BE2C (cell line): ENCODE results near the gene HENMT1.
"Not testable (repeated sequence)": the region's sequence is repeated elsewhere in the genome, so short reads cannot be mapped to it uniquely, and the experiment has no call there.

Experiments used
- DNase-seq: peaks from one replicate; pipeline ENCODE4 v3.0.0-alpha.2; 2020
- H3K27me3 ChIP-seq: fragments of 250-450 bp; sonication (Bioruptor Pico); 2 replicates; pipeline ENCODE4 v1.5.1; 2020; ENCODE audit warnings: mild to moderate bottlenecking
- H3K36me3 ChIP-seq: fragments of 250-450 bp; sonication (Bioruptor Pico); 2 replicates; pipeline ENCODE4 v1.5.1; 2020; ENCODE audit warnings: mild to moderate bottlenecking
- H3K4me1 ChIP-seq: fragments of 250-450 bp; sonication (Bioruptor Pico); 2 replicates; pipeline ENCODE4 v1.5.1; 2020
- H3K4me3 ChIP-seq: 2 replicates; pipeline ENCODE4 v1.5.1; 2011; ENCODE audit warnings: low read depth, low read length
- H3K9me3 ChIP-seq: fragments of 250-450 bp; sonication (Bioruptor Pico); 2 replicates; pipeline ENCODE4 v1.5.1; 2020
- TF ChIP-seq, protein P1 (sequence below): IDR thresholded peaks from 2 replicates; pipeline ENCODE4 v1.5.1; 2012; ENCODE audit warnings: mild to moderate bottlenecking, low read depth, low read length

The HENMT1 gene

DNA sequence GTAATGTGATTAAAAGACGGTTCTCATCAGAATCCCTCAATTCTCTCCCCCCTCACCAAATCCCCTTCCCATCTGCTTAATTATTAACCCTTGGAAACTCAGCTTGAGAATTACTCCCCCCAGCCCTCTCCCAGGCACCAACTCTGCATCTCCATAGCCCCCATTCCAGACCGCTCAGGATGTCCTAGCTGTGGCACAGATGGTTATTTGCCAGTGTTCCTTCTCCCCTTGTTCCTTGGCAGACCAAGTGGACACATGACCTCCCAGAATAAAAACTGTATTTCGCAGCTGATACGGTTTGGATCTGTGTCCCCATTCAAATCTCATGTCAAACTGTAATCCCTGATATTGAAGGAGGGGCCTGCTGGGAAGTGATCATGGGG, 14.6 kb downstream of the HENMT1 start:
- Histone ChIP-seq H3K9me3 (no peaks in the 10 kb centered on the region), H3K36me3 (no peaks in the 10 kb centered on the region), H3K27me3 (no peaks in the 10 kb centered on the region), H3K4me1 (no peaks in the 10 kb centered on the region), H3K4me3 (no peak overlapping the region)
- DNase-seq = no peak
- TF ChIP-seq, protein P1, sequence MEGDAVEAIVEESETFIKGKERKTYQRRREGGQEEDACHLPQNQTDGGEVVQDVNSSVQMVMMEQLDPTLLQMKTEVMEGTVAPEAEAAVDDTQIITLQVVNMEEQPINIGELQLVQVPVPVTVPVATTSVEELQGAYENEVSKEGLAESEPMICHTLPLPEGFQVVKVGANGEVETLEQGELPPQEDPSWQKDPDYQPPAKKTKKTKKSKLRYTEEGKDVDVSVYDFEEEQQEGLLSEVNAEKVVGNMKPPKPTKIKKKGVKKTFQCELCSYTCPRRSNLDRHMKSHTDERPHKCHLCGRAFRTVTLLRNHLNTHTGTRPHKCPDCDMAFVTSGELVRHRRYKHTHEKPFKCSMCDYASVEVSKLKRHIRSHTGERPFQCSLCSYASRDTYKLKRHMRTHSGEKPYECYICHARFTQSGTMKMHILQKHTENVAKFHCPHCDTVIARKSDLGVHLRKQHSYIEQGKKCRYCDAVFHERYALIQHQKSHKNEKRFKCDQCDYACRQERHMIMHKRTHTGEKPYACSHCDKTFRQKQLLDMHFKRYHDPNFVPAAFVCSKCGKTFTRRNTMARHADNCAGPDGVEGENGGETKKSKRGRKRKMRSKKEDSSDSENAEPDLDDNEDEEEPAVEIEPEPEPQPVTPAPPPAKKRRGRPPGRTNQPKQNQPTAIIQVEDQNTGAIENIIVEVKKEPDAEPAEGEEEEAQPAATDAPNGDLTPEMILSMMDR = no peak

DNA sequence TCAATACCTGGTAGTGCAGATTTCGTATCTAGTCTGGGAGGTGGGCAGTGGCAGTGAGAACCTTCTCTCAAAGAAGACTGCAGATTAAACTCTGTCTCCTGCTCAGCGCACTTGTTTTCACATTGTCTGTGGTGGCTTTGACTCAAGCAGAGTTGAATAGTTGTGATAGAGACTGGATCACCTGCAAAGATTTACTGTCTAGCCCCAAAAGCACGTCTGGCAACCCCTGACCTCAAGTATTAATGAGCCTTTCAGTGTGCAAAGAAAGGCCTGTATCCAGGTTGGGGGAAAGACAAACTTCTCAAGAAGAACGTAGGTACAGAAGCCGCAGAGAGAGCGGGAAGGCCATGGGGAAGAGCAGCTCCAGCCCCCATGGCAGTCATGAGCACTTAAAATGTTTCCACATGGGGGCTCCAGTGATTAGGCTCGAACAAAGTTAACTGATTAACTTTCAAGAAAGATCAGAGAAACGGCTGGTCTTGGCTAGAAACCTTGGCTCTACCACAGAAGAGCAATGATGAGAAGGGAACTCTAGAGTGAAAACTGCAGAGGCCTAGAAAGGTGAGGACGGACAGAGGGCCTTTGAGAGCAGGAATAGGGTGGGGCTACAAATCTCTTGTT, 15.2 kb downstream of the HENMT1 start:
- no peaks in the 10 kb centered on the region for H3K36me3 ChIP-seq
- H3K27me3 ChIP-seq = no peaks in the 10 kb centered on the region
- H3K4me3 ChIP-seq = no peak overlapping the region
- H3K9me3 ChIP-seq = no peaks in the 10 kb centered on the region
- no peak for DNase-seq
- H3K4me1 ChIP-seq = no peaks in the 10 kb centered on the region
- TF ChIP-seq, protein P1 = no peak

DNA sequence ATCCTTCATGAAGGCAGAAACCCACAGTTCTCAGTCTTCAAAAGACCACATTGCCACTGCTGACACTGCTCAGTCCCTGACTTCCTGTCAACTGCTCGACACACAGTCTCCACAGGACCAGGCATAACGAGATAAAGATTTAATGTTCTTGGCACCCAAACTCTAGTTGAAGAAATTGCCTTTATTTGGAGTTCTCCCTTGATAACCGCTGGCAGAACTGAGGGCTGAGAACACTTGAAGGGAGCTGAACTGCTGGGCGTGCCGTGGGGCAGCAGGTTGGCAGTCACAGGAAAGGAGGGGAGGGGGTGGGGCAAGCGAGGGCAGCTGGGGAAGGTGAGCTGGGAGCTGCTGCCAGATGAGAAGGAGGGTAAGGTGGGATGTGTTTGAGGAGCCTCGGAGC, 15.9 kb downstream of the HENMT1 start:
- Histone ChIP-seq H3K4me3 (no peak overlapping the region), H3K9me3 (no peaks in the 10 kb centered on the region), H3K4me1 (no peaks in the 10 kb centered on the region), H3K27me3 (no peaks in the 10 kb centered on the region), H3K36me3 (no peaks in the 10 kb centered on the region)
- TF ChIP-seq, protein P1 = no peak
- DNase-seq = no peak

DNA sequence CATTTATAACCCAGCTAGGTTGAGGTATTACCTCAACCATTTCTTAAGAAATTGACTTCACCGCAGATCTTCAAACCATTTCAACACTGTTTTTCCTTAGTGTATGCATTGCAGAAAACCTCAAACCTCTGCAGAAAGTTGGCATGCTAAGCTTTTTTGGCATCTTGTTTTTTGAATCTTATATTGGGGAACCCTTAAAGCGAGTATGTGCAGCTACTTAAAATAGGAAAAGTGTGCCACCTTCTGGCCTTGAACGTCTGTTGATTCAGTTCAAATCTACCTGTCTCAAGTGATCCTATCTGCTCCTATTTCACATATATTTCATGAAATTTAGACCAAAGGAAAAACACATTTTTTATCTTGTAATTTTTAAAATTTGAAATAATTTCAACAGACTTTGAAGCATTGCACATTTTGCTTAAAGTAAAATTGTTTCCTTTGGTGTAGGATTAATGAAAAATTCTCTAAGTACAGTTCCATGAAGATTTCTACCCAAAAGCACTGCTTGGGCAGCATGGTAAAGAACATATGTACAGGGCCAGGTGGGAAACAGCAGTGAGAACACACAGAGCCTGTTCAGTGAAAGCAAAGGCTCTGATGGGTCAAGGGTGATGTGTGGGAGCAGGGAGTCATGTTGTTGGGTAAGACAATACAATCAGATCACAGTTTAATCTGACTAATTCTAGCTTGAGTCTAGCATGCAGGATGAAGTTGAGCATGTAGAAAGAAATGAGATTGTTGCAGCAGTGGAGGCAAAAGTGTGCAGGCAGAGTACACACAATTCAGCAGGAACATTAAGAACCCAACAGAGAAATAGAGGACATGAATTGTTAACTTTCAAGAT, 17.2 kb downstream of the HENMT1 start:
- Histone ChIP-seq H3K9me3 (no peaks in the 10 kb centered on the region; the same call in 1 of the 2 replicates), H3K4me1 (no peaks in the 10 kb centered on the region), H3K4me3 (no peak overlapping the region), H3K36me3 (no peaks in the 10 kb centered on the region), H3K27me3 (no peaks in the 10 kb centered on the region)
- DNase-seq = peak; percentile 39
- TF ChIP-seq, protein P1 = peak; percentile 71

DNA sequence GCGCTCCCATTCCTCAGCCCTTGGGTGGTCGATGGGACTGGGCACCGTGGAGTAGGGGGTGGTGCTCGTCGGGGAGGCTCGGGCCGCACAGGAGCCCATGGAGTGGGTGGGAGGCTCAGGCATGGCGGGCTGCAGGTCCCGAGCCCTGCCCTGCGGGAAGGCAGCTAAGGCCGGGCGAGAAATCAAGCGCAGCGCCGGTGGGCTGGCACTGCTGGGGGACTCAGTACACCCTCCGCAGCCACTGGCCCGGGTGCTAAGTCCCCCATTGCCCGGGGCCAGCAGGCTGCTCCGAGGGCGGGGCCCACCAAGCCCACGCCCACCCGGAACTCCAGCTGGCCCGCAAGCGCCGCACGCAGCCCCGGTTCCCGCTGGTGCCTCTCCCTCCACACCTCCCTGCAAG, 20.0 kb downstream of the HENMT1 start:
- not testable (repeated sequence) for H3K27me3 ChIP-seq, DNase-seq, H3K4me1 ChIP-seq, H3K36me3 ChIP-seq, H3K4me3 ChIP-seq, H3K9me3 ChIP-seq

DNA sequence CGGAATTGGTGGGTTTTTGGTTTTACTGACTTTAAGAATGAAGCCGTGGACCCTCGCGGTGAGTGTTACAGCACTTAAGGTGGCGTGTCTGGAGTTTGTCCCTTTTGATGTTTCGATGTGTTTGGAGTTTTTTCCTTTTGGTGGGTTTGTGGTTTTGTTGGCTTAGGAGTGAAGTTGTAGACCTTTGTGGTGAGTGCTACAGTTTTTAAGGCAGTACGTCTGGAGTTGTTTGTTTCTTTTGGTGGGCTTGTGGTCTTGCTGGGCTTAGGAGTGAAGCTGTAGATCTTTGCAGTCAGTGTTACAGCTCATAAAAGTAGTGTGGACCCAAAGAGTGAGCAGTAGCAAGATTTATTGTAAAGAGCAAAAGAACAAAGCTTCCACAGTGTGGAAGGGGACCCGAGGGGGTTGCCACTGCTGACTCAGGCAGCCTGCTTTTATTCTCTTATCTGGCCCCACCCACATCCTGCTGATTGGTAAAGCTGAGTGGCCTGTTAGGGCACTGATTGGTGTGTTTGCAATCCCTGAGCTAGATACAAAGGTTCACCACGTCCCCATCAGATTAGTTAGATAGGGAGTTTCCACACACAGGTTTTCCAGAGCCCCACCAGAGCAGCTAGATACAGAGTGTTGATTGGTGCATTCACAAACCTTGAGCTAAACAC, 20.9 kb downstream of the HENMT1 start:
- H3K4me3 ChIP-seq = no peak overlapping the region
- no peaks in the 10 kb centered on the region; the same call in 1 of the 2 replicates for H3K9me3 ChIP-seq
- DNase-seq = peak; percentile 7
- no peaks in the 10 kb centered on the region for H3K36me3 ChIP-seq
- H3K27me3 ChIP-seq = no peaks in the 10 kb centered on the region
- no peaks in the 10 kb centered on the region for H3K4me1 ChIP-seq
- TF ChIP-seq, protein P1 = no peak
